Activated CD4-positive, alpha-beta T cell treated with anti-CD3 and anti-CD28 coated beads, Interleukin-2, Interleukin-4, amounts not matched to agents 100 ng/mL and 50 ng/mL, durations not matched to agents 16 hours and 8 hours (primary cell): ENCODE data around the gene RASEF.

Experiments used
- DNase-seq: peaks from one replicate; pipeline ENCODE4 v3.0.0-alpha.2; 2020; ENCODE audit warnings: low spot score

RASEF gene

GRCh38 chr9:83012922-83013838 is 49.8 kb downstream of the RASEF start:
- DNase-seq, result no peak

- DNase-seq, result no peak
These were observed 50.6 kb downstream of the RASEF start for GRCh38 chr9:83012168-83012921.

DNA sequence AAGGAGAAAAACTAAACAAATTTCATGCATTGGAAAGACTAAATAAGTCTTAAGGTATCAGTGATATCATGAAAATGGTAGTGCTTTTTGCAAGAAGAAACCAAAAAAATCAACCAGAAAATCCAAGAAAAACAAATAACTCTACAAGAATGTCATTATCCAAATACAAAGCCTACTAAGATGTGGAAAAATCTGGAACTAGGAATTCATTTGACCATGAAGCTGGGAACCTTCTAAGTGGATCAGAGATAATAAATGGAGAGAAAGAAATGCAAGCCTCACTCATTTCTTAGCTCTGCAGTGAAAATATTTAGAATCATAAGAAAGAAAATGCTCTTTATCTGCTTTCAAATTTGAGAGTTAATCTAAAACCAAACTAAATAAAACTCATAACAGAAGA is 51.3 kb downstream of the RASEF start:
- no peak for DNase-seq

DNA sequence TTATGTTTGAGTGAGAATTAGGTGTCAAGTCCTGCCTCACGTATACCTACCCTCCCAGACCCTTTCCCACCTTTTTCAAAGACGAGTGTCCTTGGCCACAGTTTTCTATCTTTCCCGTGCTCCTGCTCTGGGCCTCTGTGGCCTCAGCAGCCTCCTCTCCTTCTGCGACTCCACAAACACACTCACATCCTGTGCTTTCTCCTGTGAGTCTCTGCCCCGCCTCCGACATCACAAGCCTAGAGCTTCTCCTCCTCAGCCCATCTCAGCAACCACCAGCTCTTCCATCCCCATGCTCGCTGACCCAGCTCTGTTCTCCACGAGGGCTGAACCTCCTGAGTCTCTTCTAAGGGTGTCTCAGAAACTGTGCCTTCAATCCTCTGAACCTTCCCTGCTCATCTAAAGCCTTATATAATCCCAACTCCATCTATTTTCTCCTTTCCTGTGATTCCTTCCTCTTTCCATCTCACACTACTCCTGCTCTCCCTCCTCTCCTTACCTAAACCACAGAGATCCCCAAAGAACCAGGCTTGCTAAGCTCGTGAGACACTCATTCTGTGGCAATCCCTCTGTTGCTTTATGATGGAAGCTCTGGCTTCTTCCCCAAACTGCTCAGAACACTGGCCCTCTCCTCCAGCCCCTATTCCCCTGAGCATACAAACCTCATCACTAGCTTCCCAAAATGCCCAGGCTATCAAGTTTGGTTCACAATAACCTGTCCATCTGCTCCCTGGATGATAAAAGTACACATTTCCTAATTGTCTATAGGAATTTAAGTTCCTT is 55.2 kb downstream of the RASEF start:
- no peak for DNase-seq

DNA sequence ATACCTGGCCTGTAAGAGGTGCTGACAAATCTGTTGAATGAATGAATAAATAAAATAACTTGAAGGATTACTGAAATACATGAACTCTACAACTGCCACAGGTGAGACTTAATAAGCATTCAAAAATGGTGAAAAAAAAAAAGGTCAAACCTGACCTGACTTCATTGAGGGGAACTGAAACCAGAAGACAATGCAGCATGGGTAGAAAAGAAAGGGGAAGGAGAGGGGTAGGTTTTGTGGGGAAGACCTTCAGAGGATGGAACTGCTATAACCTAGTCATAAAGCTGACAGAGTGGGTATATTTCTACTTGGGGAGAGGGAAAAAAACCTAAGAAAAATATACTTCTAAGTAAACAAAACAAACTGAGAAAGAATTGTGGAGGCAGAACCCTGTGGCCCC is 56.6 kb downstream of the RASEF start:
- DNase-seq, result no peak

GRCh38 chr9:83005963-83006362 is 57.0 kb downstream of the RASEF start:
- no peak for DNase-seq

DNA sequence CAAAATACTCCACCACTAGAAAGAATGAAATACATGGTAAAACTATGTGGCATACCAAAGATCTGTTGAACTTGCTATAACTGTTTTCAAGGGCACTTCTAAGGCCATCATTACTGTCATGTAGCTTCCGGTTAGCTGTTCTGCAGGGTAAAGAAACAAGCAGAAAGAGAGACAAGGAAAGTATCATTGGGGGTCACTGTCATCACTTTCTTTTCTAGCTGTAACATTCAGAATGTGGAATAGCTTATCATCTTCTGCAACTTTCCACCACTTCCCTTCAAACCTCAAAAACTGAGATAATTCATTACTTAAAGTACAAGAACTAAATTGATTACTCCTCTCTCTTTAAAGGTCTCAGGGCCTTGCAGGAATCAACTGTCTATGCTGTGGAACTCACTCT is 57.6 kb downstream of the RASEF start:
- no peak for DNase-seq

- DNase-seq, result no peak
These were observed 60.6 kb downstream of the RASEF start for GRCh38 chr9:83002329-83002728.

DNA sequence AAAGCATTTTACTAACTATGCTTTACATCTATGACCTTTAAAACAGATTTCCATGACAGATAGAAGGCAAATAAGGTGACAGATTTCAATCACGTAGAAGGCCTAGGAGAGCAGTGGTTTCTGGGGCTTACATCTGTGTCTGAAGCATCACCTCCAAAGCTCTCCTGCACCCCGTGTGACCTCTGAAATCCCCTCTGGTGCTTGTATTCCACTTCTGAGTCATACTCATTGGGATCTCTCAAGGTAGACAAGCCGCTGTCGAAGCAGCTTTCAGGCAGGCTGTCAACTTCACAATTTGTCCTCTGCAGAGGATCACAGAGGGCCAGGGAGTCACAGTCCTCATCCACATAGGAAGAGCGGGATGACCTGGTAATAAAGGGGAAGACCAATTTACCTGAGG is 62.2 kb downstream of the RASEF start:
- DNase-seq, result no peak

GRCh38 chr9:82998409-82998808 is 64.5 kb downstream of the RASEF start:
- no peak for DNase-seq

DNA sequence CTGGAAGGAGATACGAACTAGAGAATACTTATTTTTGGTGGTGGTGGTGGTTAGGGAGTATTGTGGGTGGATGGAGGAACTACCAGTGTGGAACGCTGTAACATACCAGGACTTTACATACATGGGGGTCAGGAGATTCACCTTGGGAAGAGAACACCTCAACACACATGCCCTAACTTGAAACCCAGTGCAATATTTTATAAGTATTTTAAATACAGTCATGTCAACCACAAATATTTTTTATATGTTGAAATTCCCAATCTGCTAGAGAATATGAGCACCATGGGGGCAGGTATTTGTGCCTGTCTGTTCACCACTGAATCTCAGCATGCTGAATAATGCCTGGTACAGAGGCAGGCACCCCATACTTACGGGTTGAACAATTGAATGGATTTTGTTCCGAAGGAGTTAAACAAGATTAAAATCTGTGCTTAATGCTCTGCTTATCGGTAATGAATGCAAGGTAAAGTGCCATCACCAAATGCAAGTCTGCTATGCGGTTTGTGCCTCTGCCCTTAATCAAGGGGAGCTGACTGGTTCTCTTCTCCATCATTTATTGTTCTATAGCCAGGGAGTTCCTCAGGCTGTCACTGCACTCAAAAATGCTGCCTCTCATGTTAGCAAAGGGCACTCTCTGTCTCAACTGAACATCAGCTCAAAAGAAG is 65.3 kb downstream of the RASEF start:
- DNase-seq, result no peak

DNA sequence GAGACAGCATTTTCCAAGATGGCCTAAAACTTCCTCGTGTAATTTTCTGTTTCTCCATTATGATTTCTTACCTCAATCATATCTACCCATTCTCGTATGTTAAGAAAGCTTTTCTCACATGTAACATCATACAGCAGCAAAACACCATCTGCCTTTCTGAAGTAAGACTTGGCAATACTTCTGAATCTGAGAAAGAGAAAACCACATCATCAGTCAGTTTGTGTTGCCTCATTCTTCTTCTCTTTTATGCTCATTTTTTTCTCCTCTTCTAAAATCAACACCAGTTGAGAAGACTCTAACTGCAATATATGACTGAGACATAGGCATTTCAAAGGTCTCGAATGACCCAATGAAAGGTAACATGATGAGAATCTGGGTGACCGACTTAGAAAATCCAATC is 66.0 kb downstream of the RASEF start:
- no peak for DNase-seq

DNA sequence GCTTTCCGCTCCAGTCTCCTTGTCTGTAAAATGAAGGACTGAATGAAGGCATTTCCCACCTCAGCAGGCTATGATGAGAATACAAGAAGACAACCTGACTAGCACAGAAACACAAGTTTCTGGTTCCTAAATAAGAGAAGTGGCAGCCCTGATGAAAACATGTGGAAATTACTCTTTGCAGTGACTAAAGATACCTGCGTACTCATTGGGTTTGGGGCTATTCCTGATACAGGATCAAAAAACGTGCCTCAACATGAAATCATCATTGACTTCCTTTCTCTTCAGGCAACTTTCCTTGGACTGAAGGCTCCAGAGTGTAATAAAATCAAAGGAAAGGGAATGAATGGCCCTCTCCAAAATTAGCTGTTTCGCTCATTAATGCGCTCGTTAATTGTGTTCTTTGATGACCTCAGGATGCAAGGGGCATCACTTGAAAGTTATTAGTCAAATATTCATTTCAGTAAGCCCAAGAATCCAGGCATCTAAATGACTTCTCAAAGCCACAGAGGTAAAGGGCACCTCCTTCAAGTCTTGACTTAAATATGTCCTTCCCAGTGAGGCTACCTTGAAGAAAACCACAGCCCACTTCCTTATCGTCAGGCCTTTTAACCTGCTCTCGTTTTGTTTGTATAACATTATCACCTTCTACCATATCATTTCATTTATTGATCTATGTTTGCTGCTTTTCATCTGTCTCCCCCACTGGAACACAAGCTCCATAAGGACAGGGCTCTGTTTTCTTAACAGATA is 68.9 kb downstream of the RASEF start:
- no peak for DNase-seq

DNA sequence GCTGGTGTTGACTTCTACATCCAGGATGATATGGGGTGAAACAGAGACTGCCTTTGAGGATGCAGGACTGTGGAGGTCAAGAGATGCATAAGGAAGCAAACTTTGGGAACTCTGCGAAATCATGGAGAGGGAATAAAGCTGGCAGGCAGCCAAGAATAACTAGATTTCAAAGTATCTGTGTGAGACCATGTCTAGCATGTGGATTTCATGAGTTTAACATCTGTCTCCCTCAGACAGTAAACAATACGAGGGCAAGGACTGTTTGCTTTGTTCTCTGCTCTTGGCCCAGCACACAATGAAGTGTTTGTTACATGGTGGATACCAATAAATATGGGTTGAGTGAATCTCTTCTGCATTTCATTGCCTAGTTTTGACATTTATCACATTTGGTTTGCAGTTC is 71.3 kb downstream of the RASEF start:
- no peak for DNase-seq

- DNase-seq, result no peak
These were observed 73.0 kb downstream of the RASEF start for GRCh38 chr9:82989929-82990328.

DNA sequence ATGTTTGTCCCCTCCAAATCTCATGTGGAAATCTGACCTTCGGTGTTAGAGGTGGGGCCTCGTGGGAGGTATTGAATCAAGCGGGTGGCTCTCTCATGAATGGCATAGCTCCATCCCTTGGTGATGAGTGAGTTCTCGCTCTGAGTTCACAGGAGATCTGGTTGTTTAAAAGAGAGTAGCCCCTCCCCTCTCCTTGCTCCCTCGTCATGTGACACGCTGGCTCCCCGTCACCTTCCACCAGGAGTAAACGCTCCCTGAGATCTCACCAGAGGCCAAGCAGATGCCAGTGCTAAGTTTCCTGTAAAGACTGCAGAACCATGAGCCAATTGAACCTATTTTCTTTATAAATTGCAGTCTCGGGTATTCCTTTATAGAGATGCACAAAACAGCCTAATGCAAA is 74.5 kb downstream of the RASEF start:
- DNase-seq, result no peak

DNA sequence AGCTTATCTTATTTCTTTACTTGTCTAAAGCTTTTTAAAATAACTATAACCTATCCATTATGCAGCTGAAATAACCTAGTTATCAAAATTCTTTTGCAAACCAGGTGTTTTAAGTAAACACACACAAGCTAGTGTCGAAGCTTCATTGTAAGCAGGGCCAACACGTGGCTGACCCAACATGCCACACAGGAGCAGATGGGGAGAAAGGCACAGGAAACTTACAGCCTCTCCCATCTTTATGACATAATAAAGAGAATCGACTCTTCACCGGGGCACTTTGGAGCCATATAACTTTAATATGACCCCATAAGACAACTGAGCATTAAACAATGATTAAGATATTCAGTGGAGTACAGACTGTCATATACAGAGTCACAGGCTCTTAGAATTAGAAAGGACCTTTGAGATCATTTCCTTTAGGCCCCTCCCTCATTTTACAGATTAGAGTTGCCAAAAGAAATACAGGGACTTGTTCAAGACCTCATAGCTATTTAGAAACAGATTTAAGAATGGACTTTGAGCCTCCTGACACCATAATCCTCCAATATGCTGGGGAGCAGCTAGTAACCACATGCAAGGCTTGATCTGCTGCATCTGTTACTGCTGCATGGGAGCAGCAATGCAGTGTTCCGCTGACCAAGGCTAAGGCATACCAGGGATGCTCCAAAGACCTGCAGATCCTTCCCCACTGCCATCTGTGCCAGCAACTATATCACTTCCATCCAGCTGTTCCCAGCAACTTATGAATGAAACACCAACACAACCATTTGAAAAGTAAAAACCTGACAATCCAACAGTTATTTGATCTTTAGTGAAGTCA is 75.4 kb downstream of the RASEF start:
- no peak for DNase-seq

DNA sequence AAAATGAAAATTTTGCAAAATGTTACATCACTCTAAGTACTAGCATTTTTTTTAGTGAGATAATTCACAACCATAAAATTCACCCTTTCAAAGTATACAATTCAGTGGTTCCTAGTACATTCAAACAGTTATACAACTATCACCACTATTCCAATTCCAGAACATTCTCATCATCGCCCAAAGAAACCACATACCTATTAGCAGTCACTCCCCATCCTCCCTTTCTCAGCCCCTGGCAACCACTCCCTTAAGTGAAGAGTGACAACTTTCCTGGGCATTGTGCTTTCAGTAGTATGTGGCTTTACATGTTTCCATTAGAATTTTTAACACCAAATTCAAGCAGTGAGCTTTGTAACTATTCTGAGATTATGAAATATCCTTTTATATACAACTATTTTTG is 81.4 kb downstream of the RASEF start:
- DNase-seq, result no peak

GRCh38 chr9:82975176-82975575 is 87.8 kb downstream of the RASEF start:
- no peak for DNase-seq

- no peak for DNase-seq
These were observed 90.5 kb downstream of the RASEF start for GRCh38 chr9:82972446-82972845.
